ENCODE data around the gene TGFBR2. TPM values are rescaled to one million over a fixed set of nuclear protein-coding genes. Genes with fewer than 3 reads are reported as not detected.

Gene TGFBR2
- total RNA-seq, 1 experiment from 2014 or later, result 103 TPM

DNA sequence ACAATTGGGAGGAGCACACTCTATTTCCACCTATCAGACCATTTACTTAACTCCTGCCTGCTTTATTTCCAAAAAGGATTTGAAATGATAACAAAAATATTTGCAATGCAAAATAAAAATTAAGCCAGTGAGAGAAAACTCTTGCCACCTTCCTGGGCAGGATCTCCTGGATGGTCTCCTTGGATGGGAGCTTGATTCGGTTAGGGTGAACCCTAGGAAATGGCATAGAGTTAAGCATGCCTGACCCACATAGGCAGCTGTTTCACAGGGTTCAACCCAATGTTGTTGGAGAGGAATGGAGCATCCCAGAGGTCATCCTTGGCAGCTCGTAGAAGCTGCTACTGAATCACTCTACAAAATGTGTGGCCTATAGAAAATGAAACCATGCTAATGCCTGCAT is 83.8 kb downstream of the TGFBR2 start:
- no peaks in the 10 kb centered on the region for H3K27me3 Mint-ChIP-seq (ENCODE audit: insufficient read depth, unreplicated experiment)
- no peak for DNase-seq (ENCODE audit: unreplicated experiment)
- H3K27ac Mint-ChIP-seq (ENCODE audit: low read depth, unreplicated experiment), result peak overlapping the region; percentile 96
- H3K4me1 Mint-ChIP-seq (ENCODE audit: insufficient read depth, unreplicated experiment), result peaks cover 41% of the 10 kb centered on the region
- H3K4me3 Mint-ChIP-seq (ENCODE audit: unreplicated experiment), result no peak overlapping the region
- H3K9me3 Mint-ChIP-seq (ENCODE audit: unreplicated experiment), result no peaks in the 10 kb centered on the region
- H3K36me3 Mint-ChIP-seq (ENCODE audit: insufficient read depth, unreplicated experiment), result peaks cover 96% of the 10 kb centered on the region
- CTCF ChIA-PET, result interaction anchor here (0.8 to 1.3 kb wide), 3 partner anchors 201 to 654 kb away, joined by 3 to 4 read pairs (median 3); no protein-coding TSS in a partner anchor
- TF ChIP-seq, protein P1, sequence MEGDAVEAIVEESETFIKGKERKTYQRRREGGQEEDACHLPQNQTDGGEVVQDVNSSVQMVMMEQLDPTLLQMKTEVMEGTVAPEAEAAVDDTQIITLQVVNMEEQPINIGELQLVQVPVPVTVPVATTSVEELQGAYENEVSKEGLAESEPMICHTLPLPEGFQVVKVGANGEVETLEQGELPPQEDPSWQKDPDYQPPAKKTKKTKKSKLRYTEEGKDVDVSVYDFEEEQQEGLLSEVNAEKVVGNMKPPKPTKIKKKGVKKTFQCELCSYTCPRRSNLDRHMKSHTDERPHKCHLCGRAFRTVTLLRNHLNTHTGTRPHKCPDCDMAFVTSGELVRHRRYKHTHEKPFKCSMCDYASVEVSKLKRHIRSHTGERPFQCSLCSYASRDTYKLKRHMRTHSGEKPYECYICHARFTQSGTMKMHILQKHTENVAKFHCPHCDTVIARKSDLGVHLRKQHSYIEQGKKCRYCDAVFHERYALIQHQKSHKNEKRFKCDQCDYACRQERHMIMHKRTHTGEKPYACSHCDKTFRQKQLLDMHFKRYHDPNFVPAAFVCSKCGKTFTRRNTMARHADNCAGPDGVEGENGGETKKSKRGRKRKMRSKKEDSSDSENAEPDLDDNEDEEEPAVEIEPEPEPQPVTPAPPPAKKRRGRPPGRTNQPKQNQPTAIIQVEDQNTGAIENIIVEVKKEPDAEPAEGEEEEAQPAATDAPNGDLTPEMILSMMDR (IDR thresholded peaks at IDR 0.05; ENCODE audit: unreplicated experiment), result no peak
- intact Hi-C loops (cut with micrococcal nuclease), result loop anchor here (5.0 kb wide), 2 partner anchors 343 to 403 kb away; no protein-coding TSS in a partner anchor
- no TSS peak for BruUV-seq (replicated peaks)
- POLR2A ChIA-PET, result interaction anchor here (0.7 to 1.4 kb wide), 3 partner anchors 79 to 495 kb away, joined by 4 read pairs; no protein-coding TSS in a partner anchor

DNA sequence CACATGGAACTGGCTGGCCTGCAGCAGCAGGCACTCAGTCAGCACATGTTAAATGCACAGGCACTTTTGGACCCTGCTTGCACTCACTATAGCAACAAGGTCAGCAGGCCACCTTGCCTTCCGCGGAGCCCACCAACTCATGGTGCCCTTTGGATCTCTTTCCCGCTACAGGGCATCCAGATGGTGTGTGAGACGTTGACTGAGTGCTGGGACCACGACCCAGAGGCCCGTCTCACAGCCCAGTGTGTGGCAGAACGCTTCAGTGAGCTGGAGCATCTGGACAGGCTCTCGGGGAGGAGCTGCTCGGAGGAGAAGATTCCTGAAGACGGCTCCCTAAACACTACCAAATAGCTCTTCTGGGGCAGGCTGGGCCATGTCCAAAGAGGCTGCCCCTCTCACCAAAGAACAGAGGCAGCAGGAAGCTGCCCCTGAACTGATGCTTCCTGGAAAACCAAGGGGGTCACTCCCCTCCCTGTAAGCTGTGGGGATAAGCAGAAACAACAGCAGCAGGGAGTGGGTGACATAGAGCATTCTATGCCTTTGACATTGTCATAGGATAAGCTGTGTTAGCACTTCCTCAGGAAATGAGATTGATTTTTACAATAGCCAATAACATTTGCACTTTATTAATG is 85.0 kb downstream of the TGFBR2 start:
- Mint-ChIP-seq H3K4me3 (ENCODE audit: unreplicated experiment) (no peak overlapping the region), H3K27me3 (ENCODE audit: insufficient read depth, unreplicated experiment) (no peaks in the 10 kb centered on the region), H3K36me3 (ENCODE audit: insufficient read depth, unreplicated experiment) (peaks cover 98% of the 10 kb centered on the region), H3K27ac (ENCODE audit: low read depth, unreplicated experiment) (peak overlapping the region; percentile 96), H3K4me1 (ENCODE audit: insufficient read depth, unreplicated experiment) (peaks cover 34% of the 10 kb centered on the region), H3K9me3 (ENCODE audit: unreplicated experiment) (no peaks in the 10 kb centered on the region)
- BruUV-seq (replicated peaks), result no TSS peak
- TF ChIP-seq, protein P1 (IDR thresholded peaks at IDR 0.05; ENCODE audit: unreplicated experiment), result no peak
- no peak for DNase-seq (ENCODE audit: unreplicated experiment)
- ChIA-PET POLR2A (interaction anchor here (0.5 to 2.7 kb wide), 6 partner anchors 22 to 405 kb away, joined by 3 to 16 read pairs (median 4); partner anchors contain the start of gene TGFBR2), CTCF (interaction anchor here (0.9 to 4.6 kb wide), 11 partner anchors 9 to 678 kb away, joined by 3 to 48 read pairs (median 14); no protein-coding TSS in a partner anchor)
- intact Hi-C loops (cut with micrococcal nuclease), result loop anchor here (5.0 kb wide), 2 partner anchors 344 to 404 kb away; no protein-coding TSS in a partner anchor

DNA sequence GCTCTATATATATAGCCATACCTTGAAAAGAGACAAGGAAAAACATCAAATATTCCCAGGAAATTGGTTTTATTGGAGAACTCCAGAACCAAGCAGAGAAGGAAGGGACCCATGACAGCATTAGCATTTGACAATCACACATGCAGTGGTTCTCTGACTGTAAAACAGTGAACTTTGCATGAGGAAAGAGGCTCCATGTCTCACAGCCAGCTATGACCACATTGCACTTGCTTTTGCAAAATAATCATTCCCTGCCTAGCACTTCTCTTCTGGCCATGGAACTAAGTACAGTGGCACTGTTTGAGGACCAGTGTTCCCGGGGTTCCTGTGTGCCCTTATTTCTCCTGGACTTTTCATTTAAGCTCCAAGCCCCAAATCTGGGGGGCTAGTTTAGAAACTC is 85.5 kb downstream of the TGFBR2 start:
- H3K9me3 Mint-ChIP-seq (ENCODE audit: unreplicated experiment), result no peaks in the 10 kb centered on the region
- ChIA-PET CTCF (interaction anchor here (0.6 to 4.6 kb wide), 17 partner anchors 9 to 679 kb away, joined by 3 to 48 read pairs (median 5); no protein-coding TSS in a partner anchor), POLR2A (interaction anchor here (0.7 to 2.7 kb wide), 4 partner anchors 60 to 405 kb away, joined by 3 to 16 read pairs (median 4); partner anchors contain the start of gene TGFBR2)
- no peak overlapping the region for H3K4me3 Mint-ChIP-seq (ENCODE audit: unreplicated experiment)
- intact Hi-C loops (cut with micrococcal nuclease), result loop anchor here (2.0 to 5.0 kb wide), 4 partner anchors 55 to 405 kb away; partner anchors contain the start of gene TGFBR2
- peaks cover 98% of the 10 kb centered on the region for H3K36me3 Mint-ChIP-seq (ENCODE audit: insufficient read depth, unreplicated experiment)
- DNase-seq (ENCODE audit: unreplicated experiment), result no peak
- TF ChIP-seq, protein P1 (IDR thresholded peaks at IDR 0.05; ENCODE audit: unreplicated experiment), result no peak
- peaks cover 34% of the 10 kb centered on the region for H3K4me1 Mint-ChIP-seq (ENCODE audit: insufficient read depth, unreplicated experiment)
- H3K27ac Mint-ChIP-seq (ENCODE audit: low read depth, unreplicated experiment), result peak overlapping the region; percentile 68
- no peaks in the 10 kb centered on the region for H3K27me3 Mint-ChIP-seq (ENCODE audit: insufficient read depth, unreplicated experiment)
- no TSS peak for BruUV-seq (replicated peaks)

DNA sequence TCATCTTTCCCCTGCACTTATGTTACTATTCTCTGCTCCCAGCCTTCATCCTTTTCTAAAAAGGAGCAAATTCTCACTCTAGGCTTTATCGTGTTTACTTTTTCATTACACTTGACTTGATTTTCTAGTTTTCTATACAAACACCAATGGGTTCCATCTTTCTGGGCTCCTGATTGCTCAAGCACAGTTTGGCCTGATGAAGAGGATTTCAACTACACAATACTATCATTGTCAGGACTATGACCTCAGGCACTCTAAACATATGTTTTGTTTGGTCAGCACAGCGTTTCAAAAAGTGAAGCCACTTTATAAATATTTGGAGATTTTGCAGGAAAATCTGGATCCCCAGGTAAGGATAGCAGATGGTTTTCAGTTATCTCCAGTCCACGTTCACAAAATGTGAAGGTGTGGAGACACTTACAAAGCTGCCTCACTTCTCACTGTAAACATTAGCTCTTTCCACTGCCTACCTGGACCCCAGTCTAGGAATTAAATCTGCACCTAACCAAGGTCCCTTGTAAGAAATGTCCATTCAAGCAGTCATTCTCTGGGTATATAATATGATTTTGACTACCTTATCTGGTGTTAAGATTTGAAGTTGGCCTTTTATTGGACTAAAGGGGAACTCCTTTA is 86.2 kb downstream of the TGFBR2 start:
- ChIA-PET POLR2A (interaction anchor here (0.5 to 2.7 kb wide), 12 partner anchors 11 to 650 kb away, joined by 3 to 16 read pairs (median 4); partner anchors contain the start of gene TGFBR2), CTCF (interaction anchor here (0.5 to 4.6 kb wide), 50 partner anchors 8 to 1946 kb away, joined by 3 to 48 read pairs (median 4); partner anchors contain the start of gene TGFBR2)
- TF ChIP-seq, protein P1 (IDR thresholded peaks at IDR 0.05; ENCODE audit: unreplicated experiment), result no peak
- H3K9me3 Mint-ChIP-seq (ENCODE audit: unreplicated experiment), result no peaks in the 10 kb centered on the region
- no peaks in the 10 kb centered on the region for H3K27me3 Mint-ChIP-seq (ENCODE audit: insufficient read depth, unreplicated experiment)
- H3K4me3 Mint-ChIP-seq (ENCODE audit: unreplicated experiment), result no peak overlapping the region
- H3K36me3 Mint-ChIP-seq (ENCODE audit: insufficient read depth, unreplicated experiment), result peaks cover 98% of the 10 kb centered on the region
- BruUV-seq (replicated peaks), result no TSS peak
- peak overlapping the region; percentile 68 for H3K27ac Mint-ChIP-seq (ENCODE audit: low read depth, unreplicated experiment)
- no peak for DNase-seq (ENCODE audit: unreplicated experiment)
- peaks cover 31% of the 10 kb centered on the region for H3K4me1 Mint-ChIP-seq (ENCODE audit: insufficient read depth, unreplicated experiment)
- intact Hi-C loops (cut with micrococcal nuclease), result loop anchor here (1.0 to 5.0 kb wide), 7 partner anchors 54 to 650 kb away; partner anchors contain the start of gene TGFBR2

Data from MCF 10A (cell line).